Loucy (cell line): Measurements from ENCODE around the gene OGDHL.

Experiments used
- CTCF ChIP-seq: fragments of 200-600 bp; sonication (generic); conservative IDR thresholded peaks from 2 replicates; pipeline ENCODE4 v1.5.1; 2014; ENCODE audit warnings: mild to moderate bottlenecking, antibody characterized with exemption, low read length
- EZH2phosphoT487 ChIP-seq: fragments of 200-600 bp; IDR thresholded peaks from 2 replicates; pipeline ENCODE4 v1.6.1; 2018; ENCODE audit warnings: antibody characterized with exemption, mild to moderate bottlenecking, moderate library complexity, borderline replicate concordance

GRCh38 chr10:49707585-49707984 is 54.5 kb downstream of the OGDHL start:
- TF ChIP-seq CTCF (no peak), EZH2phosphoT487 (no peak)
